ENCODE results near the gene TMEM26.

DNA sequence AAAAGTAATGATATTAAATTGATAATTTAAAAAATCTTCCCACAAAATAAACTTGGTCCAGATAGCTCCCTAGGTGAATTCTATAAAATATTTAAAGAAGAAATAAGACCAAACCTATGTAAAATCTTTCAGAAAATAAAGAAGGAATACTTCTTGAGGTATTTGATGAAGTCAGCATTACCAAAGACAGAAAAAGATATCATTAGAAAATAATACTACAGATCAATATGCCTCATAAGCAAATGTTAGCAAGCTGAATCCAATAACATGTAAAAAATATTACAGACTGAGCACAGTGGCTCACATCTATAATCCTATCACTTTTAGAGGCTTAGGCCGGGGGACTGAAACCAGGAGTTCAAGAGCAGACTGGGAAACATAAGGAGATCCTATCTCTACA lies 30.0 kb downstream of the TMEM26 start:
- TF ChIP-seq, protein P1, sequence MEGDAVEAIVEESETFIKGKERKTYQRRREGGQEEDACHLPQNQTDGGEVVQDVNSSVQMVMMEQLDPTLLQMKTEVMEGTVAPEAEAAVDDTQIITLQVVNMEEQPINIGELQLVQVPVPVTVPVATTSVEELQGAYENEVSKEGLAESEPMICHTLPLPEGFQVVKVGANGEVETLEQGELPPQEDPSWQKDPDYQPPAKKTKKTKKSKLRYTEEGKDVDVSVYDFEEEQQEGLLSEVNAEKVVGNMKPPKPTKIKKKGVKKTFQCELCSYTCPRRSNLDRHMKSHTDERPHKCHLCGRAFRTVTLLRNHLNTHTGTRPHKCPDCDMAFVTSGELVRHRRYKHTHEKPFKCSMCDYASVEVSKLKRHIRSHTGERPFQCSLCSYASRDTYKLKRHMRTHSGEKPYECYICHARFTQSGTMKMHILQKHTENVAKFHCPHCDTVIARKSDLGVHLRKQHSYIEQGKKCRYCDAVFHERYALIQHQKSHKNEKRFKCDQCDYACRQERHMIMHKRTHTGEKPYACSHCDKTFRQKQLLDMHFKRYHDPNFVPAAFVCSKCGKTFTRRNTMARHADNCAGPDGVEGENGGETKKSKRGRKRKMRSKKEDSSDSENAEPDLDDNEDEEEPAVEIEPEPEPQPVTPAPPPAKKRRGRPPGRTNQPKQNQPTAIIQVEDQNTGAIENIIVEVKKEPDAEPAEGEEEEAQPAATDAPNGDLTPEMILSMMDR (IDR thresholded peaks at IDR 0.05), result no peak
- TF ChIP-seq EP300 (IDR thresholded peaks at IDR 0.05) (no peak), BHLHE40 (IDR thresholded peaks at IDR 0.05; ENCODE audit: low read depth, low read length) (no peak), FOSB (CRISPR knock-in tag; IDR thresholded peaks at IDR 0.05) (no peak), POLR2A (IDR thresholded peaks at IDR 0.05; ENCODE audit: low read length) (no peak)
- TF ChIP-seq, protein P2, sequence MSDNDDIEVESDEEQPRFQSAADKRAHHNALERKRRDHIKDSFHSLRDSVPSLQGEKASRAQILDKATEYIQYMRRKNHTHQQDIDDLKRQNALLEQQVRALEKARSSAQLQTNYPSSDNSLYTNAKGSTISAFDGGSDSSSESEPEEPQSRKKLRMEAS (IDR thresholded peaks at IDR 0.05), result no peak
